22Rv1 (cell line): ENCODE data around the gene STXBP5.

Experiments
- H3K27ac ChIP-seq: fragments of 450-650 bp; 2 replicates; pipeline ENCODE4 v1.5.1; 2017
- ZFX ChIP-seq: fragments of 450-650 bp; IDR thresholded peaks from 2 replicates; pipeline ENCODE4 v1.6.1; 2017; ENCODE audit warnings: antibody characterized with exemption, borderline replicate concordance
- TF ChIP-seq, protein P1 (sequence below): fragments of 450-650 bp; IDR thresholded peaks from 2 replicates; pipeline ENCODE4 v1.5.1; 2017; ENCODE audit warnings: mild to moderate bottlenecking

The STXBP5 gene

DNA sequence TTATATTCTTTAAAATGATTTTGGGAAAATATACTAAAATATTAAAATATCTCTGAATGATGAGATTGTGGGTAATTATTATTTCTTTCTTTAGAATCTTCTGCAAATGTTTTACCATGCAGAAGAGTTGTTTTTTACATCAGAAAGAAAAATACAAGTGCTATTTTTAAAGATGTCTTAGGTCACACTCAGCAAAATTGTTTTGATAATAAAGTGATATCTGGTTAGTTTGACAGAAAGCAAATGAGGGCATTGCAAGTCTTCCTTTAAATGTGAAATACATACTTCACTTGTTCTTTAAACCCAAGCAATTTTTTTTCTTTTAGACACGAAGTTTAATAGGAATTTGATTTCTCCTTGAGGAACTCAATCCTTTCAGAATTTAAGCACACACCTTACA, 43.6 kb upstream of the STXBP5 start:
- TF ChIP-seq, protein P1, sequence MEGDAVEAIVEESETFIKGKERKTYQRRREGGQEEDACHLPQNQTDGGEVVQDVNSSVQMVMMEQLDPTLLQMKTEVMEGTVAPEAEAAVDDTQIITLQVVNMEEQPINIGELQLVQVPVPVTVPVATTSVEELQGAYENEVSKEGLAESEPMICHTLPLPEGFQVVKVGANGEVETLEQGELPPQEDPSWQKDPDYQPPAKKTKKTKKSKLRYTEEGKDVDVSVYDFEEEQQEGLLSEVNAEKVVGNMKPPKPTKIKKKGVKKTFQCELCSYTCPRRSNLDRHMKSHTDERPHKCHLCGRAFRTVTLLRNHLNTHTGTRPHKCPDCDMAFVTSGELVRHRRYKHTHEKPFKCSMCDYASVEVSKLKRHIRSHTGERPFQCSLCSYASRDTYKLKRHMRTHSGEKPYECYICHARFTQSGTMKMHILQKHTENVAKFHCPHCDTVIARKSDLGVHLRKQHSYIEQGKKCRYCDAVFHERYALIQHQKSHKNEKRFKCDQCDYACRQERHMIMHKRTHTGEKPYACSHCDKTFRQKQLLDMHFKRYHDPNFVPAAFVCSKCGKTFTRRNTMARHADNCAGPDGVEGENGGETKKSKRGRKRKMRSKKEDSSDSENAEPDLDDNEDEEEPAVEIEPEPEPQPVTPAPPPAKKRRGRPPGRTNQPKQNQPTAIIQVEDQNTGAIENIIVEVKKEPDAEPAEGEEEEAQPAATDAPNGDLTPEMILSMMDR, result no peak
- no peak for TF ChIP-seq ZFX
- H3K27ac ChIP-seq, result no peak overlapping the region

DNA sequence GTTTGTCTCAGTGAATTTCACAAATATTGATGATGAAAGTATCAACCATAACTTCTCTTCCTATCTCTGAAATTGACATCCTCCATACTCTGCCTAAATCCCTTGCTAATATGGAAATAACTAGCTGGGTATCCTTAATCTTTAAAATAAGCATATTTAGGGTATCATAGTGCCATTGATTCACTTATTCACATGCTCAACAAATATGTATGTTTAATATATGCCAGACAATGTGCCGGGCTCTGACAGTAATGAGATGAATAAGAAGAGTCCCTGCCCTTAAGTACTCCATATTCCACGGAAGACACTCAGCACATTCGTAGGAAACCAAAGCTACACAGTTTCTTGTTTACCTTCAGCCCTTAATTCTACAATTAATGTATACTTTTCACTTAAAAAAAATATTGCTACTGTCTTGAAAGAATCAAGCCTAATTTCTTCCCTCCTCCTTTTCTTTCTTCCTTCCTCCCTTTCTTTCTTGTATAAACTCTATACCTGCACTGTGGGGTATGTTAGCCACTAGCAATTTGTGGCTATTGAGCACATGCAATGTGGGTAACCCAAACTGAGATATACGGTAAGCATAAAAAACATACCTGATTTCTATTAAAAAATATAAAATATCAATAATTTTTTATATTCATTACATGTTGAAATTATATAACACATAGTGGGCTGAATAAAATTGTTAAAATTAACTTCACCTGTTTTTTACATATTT, 42.8 kb upstream of the STXBP5 start:
- TF ChIP-seq, protein P1, result no peak
- TF ChIP-seq ZFX, result no peak

GRCh38 chr6:147161974-147162495, 42.2 kb upstream of the STXBP5 start:
- no peak overlapping the region for H3K27ac ChIP-seq
- no peak for TF ChIP-seq ZFX
- TF ChIP-seq, protein P1, result no peak

More for the DNA sequence above, 42.8 kb upstream of the STXBP5 start:
- H3K27ac ChIP-seq, result no peak overlapping the region

DNA sequence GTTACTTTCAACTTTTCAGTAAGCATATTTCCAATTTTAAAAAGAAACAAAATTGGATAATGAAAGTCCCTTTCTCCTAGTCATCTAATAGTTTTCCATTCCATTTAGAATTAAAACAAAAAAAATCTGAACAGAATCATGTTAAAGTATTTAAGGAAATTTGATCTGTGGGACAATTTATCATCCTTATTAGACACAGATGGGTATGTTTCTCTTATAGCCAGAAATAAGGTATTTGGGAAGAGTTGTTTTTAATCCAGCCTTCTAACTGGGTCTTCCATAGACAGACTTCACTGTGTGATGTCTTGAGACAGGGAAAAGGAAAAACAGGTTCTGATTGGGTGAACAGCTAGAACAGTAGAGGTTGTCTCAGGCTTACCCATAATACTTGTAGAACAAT, 39.5 kb upstream of the STXBP5 start:
- TF ChIP-seq, protein P1, result no peak
- no peak for TF ChIP-seq ZFX
- H3K27ac ChIP-seq, result no peak overlapping the region

GRCh38 chr6:147166360-147166944, 37.8 kb upstream of the STXBP5 start:
- H3K27ac ChIP-seq, result no peak overlapping the region

GRCh38 chr6:147166992-147167391, 37.2 kb upstream of the STXBP5 start:
- no peak for TF ChIP-seq ZFX
- TF ChIP-seq, protein P1, result no peak

More at GRCh38 chr6:147166360-147166944, 37.8 kb upstream of the STXBP5 start:
- TF ChIP-seq, protein P1, result no peak
- no peak for TF ChIP-seq ZFX

More at GRCh38 chr6:147166992-147167391, 37.2 kb upstream of the STXBP5 start:
- H3K27ac ChIP-seq, result no peak overlapping the region
